HepG2 (cell line): Measurements from ENCODE around the gene TLE1. TPM values are rescaled to one million over a fixed set of nuclear protein-coding genes. Genes with fewer than 3 reads are reported as not detected.

Experiments
- ATAC-seq: fragments of 200-7000 bp; cut with Tn5 transposase; 3 replicates; pipeline ENCODE4 v1.9.1; 2020; ENCODE audit warnings: mild to moderate bottlenecking, moderate library complexity
- BruUV-seq: library from RNA; stranded (reverse); fragments of 400-500 nt; replicated peaks from 2 replicates; lab custom pipeline; 2021; lab: Mats Ljungman, UMichigan
- CTCF ChIA-PET: fragments of 300-600 bp; formaldehyde crosslinking; extraction: SDS; loops from one replicate; lab custom pipeline; 2021; ENCODE audit warnings: low total read pairs, inconsistent platforms, low intra/inter-chr PET ratio; lab: Yijun Ruan, JAX
- POLR2A ChIA-PET: fragments of 350-600 bp; sonication (Branson Sonifier 250); formaldehyde crosslinking; loops from one replicate; lab custom pipeline; 2020; ENCODE audit warnings: antibody characterized with exemption, inconsistent platforms; lab: Yijun Ruan, JAX
- DNase-seq: peaks from one replicate; pipeline ENCODE4 v3.0.0-alpha.2; 2015; ENCODE audit warnings: low spot score
- FAIRE-seq: peaks from 3 replicates; lab custom pipeline; 2011; peaks lifted over from hg19 to GRCh38; lab: Jason Lieb, UNC
- H2AFZ ChIP-seq: one replicate; pipeline ENCODE4 v1.6.1; 2011; ENCODE audit warnings: low read length, inconsistent platforms
- H3K27ac ChIP-seq: fragments of 300-600 bp; 3 replicates; pipeline ENCODE4 v1.8.0; 2011; ENCODE audit warnings: mixed run types, mild to moderate bottlenecking, mixed read lengths, low read length, inconsistent platforms; ENCODE audit not compliant: insufficient read depth; ENCODE audit errors: extremely low read length
- H3K27me3 ChIP-seq, 2 experiments: fragments of 200-600 bp in 1 of 2; 2 replicates in 1 of 2; 3 replicates in 1 of 2; pipeline versions ENCODE4 v1.6.0 to v1.8.0; 2011; ENCODE audit warnings: low read length in 2 of 2, mild to moderate bottlenecking in 2 of 2, moderate library complexity in 2 of 2, inconsistent platforms in 1 of 2; ENCODE audit not compliant: insufficient read depth in 2 of 2, control insufficient read depth in 1 of 2
- H3K36me3 ChIP-seq, 2 experiments: fragments of 200-600 bp in 1 of 2; replicated peaks in 1 of 2; 2 replicates in 1 of 2; 3 replicates in 1 of 2; pipeline versions ENCODE4 v1.5.1 to v1.8.0; 2011; ENCODE audit warnings: low read length in 2 of 2, inconsistent platforms in 1 of 2; ENCODE audit not compliant: insufficient read depth in 2 of 2, control insufficient read depth in 1 of 2
- H3K4me1 ChIP-seq: 2 replicates; pipeline ENCODE4 v1.5.1; 2012; ENCODE audit warnings: low read length, inconsistent platforms; ENCODE audit not compliant: insufficient read depth
- H3K4me2 ChIP-seq: 2 replicates; pipeline ENCODE4 v1.6.0; 2011; ENCODE audit warnings: low read depth, low read length, inconsistent platforms
- H3K4me3 ChIP-seq, 3 experiments: fragments of 200-600 bp in 1 of 3; sonication (generic), shearing (Covaris generic) in 1 of 3; replicated peaks in 1 of 3; 2 replicates each; pipeline ENCODE4 v1.5.1; 2011 to 2016; ENCODE audit warnings: low read length in 3 of 3, inconsistent platforms in 2 of 3, low read depth in 2 of 3, mild to moderate bottlenecking in 2 of 3, control low read depth in 1 of 3, mixed read lengths in 1 of 3; ENCODE audit not compliant: insufficient read depth in 1 of 3
- H3K79me2 ChIP-seq: one replicate; pipeline ENCODE4 v1.6.1; 2011; ENCODE audit warnings: low read length, inconsistent platforms; ENCODE audit not compliant: insufficient read depth
- H3K9ac ChIP-seq: 2 replicates; pipeline ENCODE4 v1.6.0; 2011; ENCODE audit warnings: mild to moderate bottlenecking, low read depth, low read length, inconsistent platforms; ENCODE audit not compliant: insufficient read depth
- H3K9me3 ChIP-seq: 2 replicates; pipeline ENCODE4 v1.5.1; 2012; ENCODE audit warnings: mild to moderate bottlenecking, low read length
- H4K20me1 ChIP-seq: 2 replicates; pipeline ENCODE4 v1.6.0; 2011; ENCODE audit warnings: inconsistent platforms, mild to moderate bottlenecking, low read length, moderate library complexity; ENCODE audit not compliant: insufficient read depth
- AHR ChIP-seq: IDR thresholded peaks from 2 replicates; pipeline ENCODE4 v1.6.1; 2018; ENCODE audit warnings: missing genetic modification reagents, missing compliant biosample characterization
- HNF1A ChIP-seq, 2 experiments: sonication (generic) in 1 of 2; formaldehyde crosslinking in 1 of 2; IDR thresholded peaks; 2 replicates each; pipeline versions ENCODE4 v1.4.0 to v1.6.1; 2016 to 2020; ENCODE audit warnings: borderline replicate concordance in 1 of 2, low read depth in 1 of 2, mild to moderate bottlenecking in 1 of 2, missing genetic modification reagents in 1 of 2
- MTA1 ChIP-seq: sonication (generic); formaldehyde crosslinking; IDR thresholded peaks from 2 replicates; pipeline ENCODE4 v1.4.0; 2020; ENCODE audit warnings: missing genetic modification reagents, mild to moderate bottlenecking, borderline replicate concordance
- MXD4 ChIP-seq: IDR thresholded peaks from 2 replicates; pipeline ENCODE4 v1.6.1; 2016; ENCODE audit warnings: mild to moderate bottlenecking, missing biosample characterization, missing genetic modification reagents
- PCBP2 ChIP-seq: fragments of 200-400 bp; formaldehyde crosslinking; optimal IDR thresholded peaks from 2 replicates; pipeline ENCODE3; 2018; ENCODE audit warnings: low read length, low read depth; ENCODE audit not compliant: poor library complexity, severe bottlenecking
- POGZ ChIP-seq: sonication (generic); formaldehyde crosslinking; IDR thresholded peaks from 2 replicates; pipeline ENCODE4 v1.4.0; 2020; ENCODE audit warnings: mild to moderate bottlenecking, missing genetic modification reagents
- POLR2G ChIP-seq: fragments of 200-400 bp; formaldehyde crosslinking; IDR thresholded peaks from 2 replicates; pipeline ENCODE4 v1.6.1; 2018; ENCODE audit warnings: mild to moderate bottlenecking, low read depth, low read length, moderate library complexity
- RFXANK ChIP-seq: IDR thresholded peaks from 2 replicates; pipeline ENCODE4 v1.6.1; 2016
- SAP130 ChIP-seq: IDR thresholded peaks from 2 replicates; pipeline ENCODE4 v1.6.1; 2016; ENCODE audit warnings: low read depth
- SKIL ChIP-seq: sonication (generic); formaldehyde crosslinking; IDR thresholded peaks from 2 replicates; pipeline ENCODE4 v1.8.0; 2022; ENCODE audit warnings: missing genetic modification reagents, mild to moderate bottlenecking, moderate library complexity, borderline replicate concordance
- SMC3 ChIP-seq: IDR thresholded peaks from 2 replicates; pipeline ENCODE4 v1.6.1; 2011; ENCODE audit warnings: low read length, improper control_type of control experiment
- SRSF4 ChIP-seq: fragments of 200-400 bp; formaldehyde crosslinking; IDR thresholded peaks from one replicate; pipeline ENCODE4 v1.6.1; 2018; ENCODE audit warnings: mild to moderate bottlenecking, low read depth, low read length, moderate library complexity; ENCODE audit not compliant: poor library complexity, severe bottlenecking
- TCF7L2 ChIP-seq: IDR thresholded peaks from 2 replicates; pipeline ENCODE4 v1.6.1; 2011; ENCODE audit warnings: mild to moderate bottlenecking, low read depth, low read length, moderate library complexity
- ZNF253 ChIP-seq: sonication (generic); formaldehyde crosslinking; IDR thresholded peaks from 2 replicates; pipeline ENCODE4 v1.8.0; 2022; ENCODE audit warnings: mild to moderate bottlenecking, missing genetic modification reagents, borderline replicate concordance
- ZNF782 ChIP-seq: sonication (generic); formaldehyde crosslinking; IDR thresholded peaks from 2 replicates; pipeline ENCODE4 v1.4.0; 2020; ENCODE audit warnings: missing genetic modification reagents, mild to moderate bottlenecking, borderline replicate concordance
- WGBS: methylation state at CpG from one replicate; pipeline ENCODE4 v1.1.6; 2017; ENCODE audit warnings: low lambda C conversion rate; 5-methylcytosine and 5-hydroxymethylcytosine counted together
- in situ Hi-C: cut with HindIII; loops from 2 replicates; pipeline ENCODE4 v1.10.0; 2017; ENCODE audit warnings: low pct_unique_long_range_greater_than_20kb; ENCODE audit not compliant: extremely low pct_ligation_motif_present
- intact Hi-C: fragments of 100-400 bp; cut with micrococcal nuclease; formaldehyde crosslinking; loops from one replicate; pipeline ENCODE4 v1.10.0; 2022; ENCODE audit not compliant: unreplicated experiment
- polyA plus RNA-seq, 8 experiments: library from polyadenylated mRNA; depleted of rRNA in 3 of 8; stranded (reverse) in 7 of 8; unstranded in 1 of 8; fragments of >200 nt; fragmentation: Illumina TruSeq in 4 of 8; extraction: Trizol in 4 of 8; gene quantifications; 2 replicates each; pipeline versions ENCODE4 v1.2.1 to v1.2.3, GENCODE V29; 2011 to 2016; ENCODE audit warnings: low read depth in 4 of 8, missing spikeins in 1 of 8, mixed read lengths in 1 of 8; ENCODE audit not compliant: insufficient read depth in 1 of 8
- total RNA-seq, 5 experiments: library from RNA; depleted of rRNA; stranded (reverse); fragments of >200 nt; fragmentation: Illumina TruSeq; extraction: Trizol; gene quantifications; 2 replicates each; pipeline ENCODE4 v1.2.3, GENCODE V29; 2016; ENCODE audit warnings: low read depth in 1 of 5

Gene TLE1
- total and polyA plus RNA-seq, 2 of the 13 experiments (the other 11 are each of a cell fraction or from before 2014, with no cell fraction given), result 35.9 to 109 TPM

GRCh38 chr9:81588148-81588871 is 101.0 kb downstream of the TLE1 start:
- H3K27ac ChIP-seq, result peak overlapping the region; percentile 99
- no peaks in the 10 kb centered on the region for H4K20me1 ChIP-seq
- peak; percentile 99 for DNase-seq
- H3K9me3 ChIP-seq, result no peaks in the 10 kb centered on the region
- WGBS, result 1% methylated on average over 14 of the region's 15 CpGs
- peak overlapping the region; percentile 80 for H3K9ac ChIP-seq
- ChIA-PET POLR2A (interaction anchor here (0.9 to 2.8 kb wide), 19 partner anchors 8 to 101 kb away, joined by 3 to 37 read pairs (median 5); partner anchors contain the start of gene TLE1), CTCF (interaction anchor here (1.0 to 1.3 kb wide), 2 partner anchors 65 to 99 kb away, joined by 3 to 4 read pairs; no protein-coding TSS in a partner anchor)
- FAIRE-seq, result peak; percentile 88
- peaks cover 96% of the 10 kb centered on the region for H3K4me1 ChIP-seq
- no peaks in the 10 kb centered on the region for H3K79me2 ChIP-seq
- in situ Hi-C loops (no loop called here), intact Hi-C loops (loop anchor here (1.0 to 5.0 kb wide), 6 partner anchors 22 to 99 kb away; no protein-coding TSS in a partner anchor)
- ATAC-seq, result peak; percentile 96
- peak overlapping the region; percentile 68 for H3K4me2 ChIP-seq
- H3K36me3 ChIP-seq, result peaks cover 13 to 63% of the 10 kb centered on the region in 2 experiments
- H3K4me3 ChIP-seq, result peak overlapping the region in 2 of 3 experiments; percentile 11 to 47; a peak in 3 of 6 replicates
- BruUV-seq, result no TSS peak
- H2AFZ ChIP-seq, result no peak overlapping the region
- H3K27me3 ChIP-seq, result no peaks in the 10 kb centered on the region
- peak; percentile 52 for TF ChIP-seq HNF1A (IDR thresholded peaks at IDR 0.05; ENCODE audit: low read depth)
- peak; percentile 59; the same call in 1 of the 2 replicates for TF ChIP-seq HNF1A (CRISPR knock-in tag; IDR thresholded peaks at IDR 0.05; ENCODE audit: borderline replicate concordance)
- TF ChIP-seq SKIL (CRISPR knock-in tag), result peak; percentile 90
- TF ChIP-seq POLR2G, result peak; percentile 60
- peak; percentile 48; the same call in 1 of the 2 replicates for TF ChIP-seq SMC3
- TF ChIP-seq AHR (CRISPR knock-in tag), result peak; percentile 94
- TF ChIP-seq SRSF4, result no peak
- no peak for TF ChIP-seq ZNF782
- TF ChIP-seq ZNF253, result no peak
- no peak for TF ChIP-seq TCF7L2
- peak; percentile 30; the same call in 1 of the 2 replicates for TF ChIP-seq POGZ (CRISPR knock-in tag)
- peak; percentile 82; the same call in 1 of the 2 replicates for TF ChIP-seq MTA1 (CRISPR knock-in tag)
- TF ChIP-seq PCBP2, result no peak
- peak; percentile 90 for TF ChIP-seq SAP130 (CRISPR knock-in tag)
- TF ChIP-seq MXD4 (CRISPR knock-in tag), result peak; percentile 57; the same call in 1 of the 2 replicates
- TF ChIP-seq RFXANK (CRISPR knock-in tag), result peak; percentile 39; the same call in 1 of the 2 replicates
